WTC11 (cell line): ENCODE results near the gene SLC12A8. TPM values are rescaled to one million over a fixed set of nuclear protein-coding genes. Genes with fewer than 3 reads are reported as not detected.

ENCODE experiments used
- ATAC-seq: fragments of 200-7000 bp; cut with Tn5 transposase; 2 replicates; pipeline ENCODE4 v1.10.0; 2021; ENCODE audit warnings: mild to moderate bottlenecking, moderate library complexity
- CTCF ChIA-PET: fragments of 300-600 bp; sonication (Branson Sonifier 250); formaldehyde crosslinking; loops from one replicate; lab custom pipeline; 2021; ENCODE audit warnings: antibody characterized with exemption; lab: Charles Lee
- POLR2A ChIA-PET: fragments of 350-600 bp; sonication (Branson Sonifier 250); formaldehyde crosslinking; loops from one replicate; lab custom pipeline; 2021; ENCODE audit warnings: antibody characterized with exemption; lab: Charles Lee
- DNase-seq: peaks from one replicate; pipeline ENCODE4 v3.0.0; 2021; ENCODE audit warnings: low spot score
- H3K27ac Mint-ChIP-seq: 2 replicates; pipeline ENCODE4 v1.8.0; 2021; ENCODE audit warnings: mixed read lengths
- H3K27me3 Mint-ChIP-seq: 2 replicates; pipeline ENCODE4 v1.8.0; 2021; ENCODE audit warnings: low read depth, mild to moderate bottlenecking, moderate library complexity, mixed read lengths
- H3K36me3 Mint-ChIP-seq: 2 replicates; pipeline ENCODE4 v1.8.0; 2021; ENCODE audit warnings: mixed read lengths
- H3K4me1 Mint-ChIP-seq: 2 replicates; pipeline ENCODE4 v1.8.0; 2022; ENCODE audit warnings: mixed read lengths
- H3K4me3 Mint-ChIP-seq: 2 replicates; pipeline ENCODE4 v1.8.0; 2021; ENCODE audit warnings: mild to moderate bottlenecking, moderate library complexity, mixed read lengths
- H3K9me3 Mint-ChIP-seq: 2 replicates; pipeline ENCODE4 v1.8.0; 2021; ENCODE audit warnings: mixed read lengths
- ARID4B ChIP-seq: sonication (generic); formaldehyde crosslinking; IDR thresholded peaks from 2 replicates; pipeline ENCODE4 v1.8.0; 2023; ENCODE audit warnings: missing genetic modification reagents, mild to moderate bottlenecking, borderline replicate concordance
- ELF4 ChIP-seq: sonication (generic); formaldehyde crosslinking; IDR thresholded peaks from 2 replicates; pipeline ENCODE4 v1.8.1; 2022; ENCODE audit warnings: low read depth, mild to moderate bottlenecking, moderate library complexity, missing genetic modification reagents
- ETV6 ChIP-seq: sonication (generic); formaldehyde crosslinking; IDR thresholded peaks from 2 replicates; pipeline ENCODE4 v1.8.1; 2022; ENCODE audit warnings: mild to moderate bottlenecking, missing genetic modification reagents
- FOXP1 ChIP-seq: sonication (generic); formaldehyde crosslinking; IDR thresholded peaks from 2 replicates; pipeline ENCODE4 v1.8.0; 2022; ENCODE audit warnings: missing genetic modification reagents, mild to moderate bottlenecking, moderate library complexity, borderline replicate concordance
- IRF1 ChIP-seq: sonication (generic); formaldehyde crosslinking; IDR thresholded peaks from 2 replicates; pipeline ENCODE4 v1.8.0; 2023; ENCODE audit warnings: missing genetic modification reagents
- JAZF1 ChIP-seq: fragments of 250-450 bp; sonication (Bioruptor Pico); IDR thresholded peaks from 2 replicates; pipeline ENCODE4 v1.9.0; 2021; ENCODE audit warnings: moderate library complexity, mild to moderate bottlenecking, inconsistent platforms
- MAX ChIP-seq: sonication (generic); formaldehyde crosslinking; IDR thresholded peaks from 2 replicates; pipeline ENCODE4 v1.8.0; 2022; ENCODE audit warnings: mild to moderate bottlenecking, missing genetic modification reagents
- MLX ChIP-seq: sonication (generic); formaldehyde crosslinking; IDR thresholded peaks from 2 replicates; pipeline ENCODE4 v1.8.1; 2023; ENCODE audit warnings: mild to moderate bottlenecking, missing genetic modification reagents, moderate library complexity
- NR1H2 ChIP-seq: sonication (generic); formaldehyde crosslinking; IDR thresholded peaks from 2 replicates; pipeline ENCODE4 v1.9.0; 2021; ENCODE audit warnings: mild to moderate bottlenecking, moderate library complexity, missing genetic modification reagents
- NR2C2 ChIP-seq: sonication (generic); formaldehyde crosslinking; IDR thresholded peaks from 2 replicates; pipeline ENCODE4 v1.8.0; 2022; ENCODE audit warnings: mild to moderate bottlenecking, missing genetic modification reagents
- SMAD4 ChIP-seq: sonication (generic); formaldehyde crosslinking; IDR thresholded peaks from 2 replicates; pipeline ENCODE4 v1.8.0; 2022; ENCODE audit warnings: mild to moderate bottlenecking, missing genetic modification reagents
- SP1 ChIP-seq: sonication (generic); formaldehyde crosslinking; conservative IDR thresholded peaks from 2 replicates; pipeline ENCODE4 v1.8.1; 2022; ENCODE audit warnings: missing genetic modification reagents
- USF1 ChIP-seq: sonication (generic); formaldehyde crosslinking; IDR thresholded peaks from 2 replicates; pipeline ENCODE4 v1.8.0; 2022; ENCODE audit warnings: mild to moderate bottlenecking, missing genetic modification reagents
- ZBTB43 ChIP-seq: sonication (generic); formaldehyde crosslinking; IDR thresholded peaks from 2 replicates; pipeline ENCODE4 v1.8.1; 2023; ENCODE audit warnings: mild to moderate bottlenecking, missing genetic modification reagents
- ZMAT4 ChIP-seq: fragments of 250-450 bp; sonication (Bioruptor Pico); IDR thresholded peaks from 2 replicates; pipeline ENCODE4 v1.9.0; 2021; ENCODE audit warnings: mild to moderate bottlenecking
- ZNF219 ChIP-seq: sonication (generic); formaldehyde crosslinking; IDR thresholded peaks from 2 replicates; pipeline ENCODE4 v1.8.0; 2023; ENCODE audit warnings: missing genetic modification reagents, mild to moderate bottlenecking, borderline replicate concordance
- ZNF281 ChIP-seq: sonication (generic); formaldehyde crosslinking; IDR thresholded peaks from 2 replicates; pipeline ENCODE4 v1.8.0; 2023; ENCODE audit warnings: mild to moderate bottlenecking, missing genetic modification reagents
- ZNF423 ChIP-seq: fragments of 250-450 bp; sonication (Bioruptor Pico); IDR thresholded peaks from 2 replicates; pipeline ENCODE4 v2.1.2; 2022; ENCODE audit warnings: mild to moderate bottlenecking, moderate library complexity
- ZNF512 ChIP-seq: sonication (generic); formaldehyde crosslinking; IDR thresholded peaks from 2 replicates; pipeline ENCODE4 v1.8.1; 2022; ENCODE audit warnings: missing genetic modification reagents, borderline replicate concordance
- total RNA-seq: library from RNA; stranded (reverse); gene quantifications from 3 replicates; pipeline ENCODE4 v1.2.3, GENCODE V29; 2021

Gene SLC12A8
- total RNA-seq, 1 experiment from 2014 or later: 9.1 TPM

GRCh38 chr3:125123451-125124305 is 88.9 kb downstream of the SLC12A8 start:
- Mint-ChIP-seq H3K4me3 (no peak overlapping the region), H3K27ac (no peak overlapping the region), H3K27me3 (peaks cover 11% of the 10 kb centered on the region), H3K36me3 (0 out of 2 replicates have a peak, but pooled peaks cover 4% of the 10 kb centered on the region), H3K9me3 (no peaks in the 10 kb centered on the region), H3K4me1 (peaks cover 43% of the 10 kb centered on the region)
- TF ChIP-seq SP1 (CRISPR knock-in tag) (no peak), USF1 (CRISPR knock-in tag) (no peak), NR2C2 (CRISPR knock-in tag) (no peak), ZNF219 (CRISPR knock-in tag) (no peak), ZNF281 (no peak), ARID4B (CRISPR knock-in tag) (no peak), JAZF1 (CRISPR knock-in tag) (no peak), ZBTB43 (CRISPR knock-in tag) (no peak), FOXP1 (CRISPR knock-in tag) (no peak), IRF1 (CRISPR knock-in tag) (no peak), ZMAT4 (CRISPR knock-in tag) (no peak), MLX (CRISPR knock-in tag) (no peak), ELF4 (CRISPR knock-in tag) (no peak), MAX (CRISPR knock-in tag) (no peak), ZNF512 (CRISPR knock-in tag) (no peak), ZNF423 (CRISPR knock-in tag) (no peak), ETV6 (CRISPR knock-in tag) (no peak), NR1H2 (no peak), SMAD4 (CRISPR knock-in tag) (no peak)
- ChIA-PET POLR2A (no interaction called here), CTCF (interaction anchor here (0.6 to 1.2 kb wide), 3 partner anchors 40 to 1272 kb away, joined by 3 read pairs; no protein-coding TSS in a partner anchor)
- ATAC-seq: no peak
- no peak for DNase-seq
